K562 (cell line): ENCODE measurements around the gene GON7. TPM values are rescaled to one million over a fixed set of nuclear protein-coding genes. Genes with fewer than 3 reads are reported as not detected.

Source experiments
- ATAC-seq: fragments of 200-7000 bp; cut with Tn5 transposase; 3 replicates; pipeline ENCODE4 v1.9.1; 2020; ENCODE audit warnings: moderate library complexity
- BruUV-seq: library from RNA; stranded (reverse); fragments of 400-500 nt; replicated peaks from 2 replicates; lab custom pipeline; 2021; lab: Mats Ljungman, UMichigan
- CTCF ChIA-PET: fragments of 300-600 bp; formaldehyde crosslinking; extraction: SDS; loops from one replicate; lab custom pipeline; 2021; ENCODE audit warnings: low intra/inter-chr PET ratio; lab: Yijun Ruan, JAX
- POLR2A ChIA-PET: fragments of 300-600, 350-650 bp; sonication (Branson Sonifier 250); formaldehyde crosslinking; extraction: SDS; loops from one replicate; lab custom pipeline; 2021; ENCODE audit warnings: antibody characterized with exemption, inconsistent platforms; lab: Yijun Ruan, JAX
- DNase-seq, 4 experiments: peaks; one replicate each; pipeline versions ENCODE4 v3.0.0 to v3.0.0-alpha.2; 2011 to 2018; ENCODE audit warnings: low spot score in 3 of 4, mixed read lengths in 3 of 4; ENCODE audit errors: extremely low read depth in 1 of 4
- FAIRE-seq: peaks from 2 replicates; lab custom pipeline; 2011; peaks lifted over from hg19 to GRCh38; lab: Jason Lieb, UNC
- H2AFZ ChIP-seq: 2 replicates; pipeline ENCODE4 v1.6.0; 2011; ENCODE audit warnings: low read depth, low read length, control low read depth, inconsistent platforms
- H3K27ac ChIP-seq: fragments of 200-600 bp; 3 replicates; pipeline ENCODE4 v1.8.0; 2011; ENCODE audit warnings: low read depth, mild to moderate bottlenecking, control low read depth, inconsistent platforms, low read length, moderate library complexity, mixed read lengths; ENCODE audit errors: extremely low read depth
- H3K27me3 ChIP-seq, 2 experiments: fragments of 300-600 bp in 1 of 2; 2 replicates in 1 of 2; 3 replicates in 1 of 2; pipeline versions ENCODE4 v1.6.0 to v1.8.0; 2011; ENCODE audit warnings: inconsistent platforms in 2 of 2, low read length in 2 of 2, mild to moderate bottlenecking in 1 of 2, mixed read lengths in 1 of 2, moderate library complexity in 1 of 2; ENCODE audit not compliant: control insufficient read depth in 2 of 2, insufficient read depth in 2 of 2
- H3K36me3 ChIP-seq: fragments of 300-600 bp; 3 replicates; pipeline ENCODE4 v1.8.0; 2011; ENCODE audit warnings: mild to moderate bottlenecking, low read length, inconsistent platforms; ENCODE audit not compliant: control insufficient read depth, insufficient read depth
- H3K4me1 ChIP-seq, 2 experiments: fragments of 200-600 bp in 1 of 2; replicated peaks in 1 of 2; 2 replicates in 1 of 2; 3 replicates in 1 of 2; pipeline versions ENCODE4 v1.5.1 to v1.8.0; 2011; ENCODE audit warnings: inconsistent platforms in 2 of 2, low read length in 2 of 2, mild to moderate bottlenecking in 1 of 2, mixed read lengths in 1 of 2, moderate library complexity in 1 of 2; ENCODE audit not compliant: control insufficient read depth in 2 of 2, insufficient read depth in 2 of 2
- H3K4me2 ChIP-seq: 2 replicates; pipeline ENCODE4 v1.6.1; 2011; ENCODE audit warnings: low read length, control low read depth, inconsistent platforms, mixed read lengths; ENCODE audit not compliant: insufficient read depth
- H3K4me3 ChIP-seq: fragments of 200-600 bp; sonication (generic), shearing (Covaris generic); 2 replicates; pipeline ENCODE4 v1.5.1; 2016; ENCODE audit warnings: control low read depth, inconsistent platforms
- H3K79me2 ChIP-seq: fragments of 200-600 bp; 3 replicates; pipeline ENCODE4 v1.8.0; 2011; ENCODE audit warnings: low read length, inconsistent platforms; ENCODE audit not compliant: control insufficient read depth, insufficient read depth
- H3K9ac ChIP-seq, 2 experiments: 2 replicates each; pipeline versions ENCODE4 v1.6.0 to v1.6.1; 2011; ENCODE audit warnings: low read depth in 2 of 2, low read length in 2 of 2, control low read depth in 1 of 2, inconsistent platforms in 1 of 2, mild to moderate bottlenecking in 1 of 2, mixed read lengths in 1 of 2; ENCODE audit not compliant: insufficient read depth in 1 of 2
- H3K9me1 ChIP-seq: one replicate; pipeline ENCODE4 v1.6.0; 2011; ENCODE audit warnings: inconsistent platforms, mild to moderate bottlenecking, low read length, moderate library complexity; ENCODE audit not compliant: control insufficient read depth, insufficient read depth
- H3K9me3 ChIP-seq: replicated peaks from 2 replicates; pipeline ENCODE4 v1.5.1; 2011; ENCODE audit warnings: low read depth, low read length, inconsistent platforms; ENCODE audit not compliant: control insufficient read depth, insufficient read depth
- H4K20me1 ChIP-seq: replicated peaks from 2 replicates; pipeline ENCODE4 v1.6.1; 2011; ENCODE audit warnings: low read length, inconsistent platforms, mixed read lengths; ENCODE audit not compliant: control insufficient read depth, insufficient read depth
- NRF1 ChIP-seq, 2 experiments: fragments of 450-650 bp; IDR thresholded peaks in 1 of 2; conservative IDR thresholded peaks in 1 of 2; 2 replicates each; pipeline ENCODE4 v1.6.1; 2014; ENCODE audit warnings: mild to moderate bottlenecking in 2 of 2
- POLR2G ChIP-seq: fragments of 200-400 bp; formaldehyde crosslinking; IDR thresholded peaks from 2 replicates; pipeline ENCODE4 v1.6.1; 2017; ENCODE audit warnings: low read depth, mild to moderate bottlenecking, antibody characterized with exemption, low read length, moderate library complexity
- POLR3A ChIP-seq: IDR thresholded peaks from 2 replicates; pipeline ENCODE4 v1.6.1; 2011; ENCODE audit warnings: borderline replicate concordance, mild to moderate bottlenecking, moderate library complexity; ENCODE audit not compliant: insufficient read length, insufficient read depth; ENCODE audit errors: extremely low read depth
- TBL1XR1 ChIP-seq, 2 experiments: IDR thresholded peaks; 2 replicates each; pipeline ENCODE4 v1.6.1; 2012; ENCODE audit warnings: improper control_type of control experiment in 2 of 2, low read length in 2 of 2, mild to moderate bottlenecking in 1 of 2
- ZBTB5 ChIP-seq: fragments of 450-650 bp; IDR thresholded peaks from 2 replicates; pipeline ENCODE4 v1.6.1; 2017; ENCODE audit warnings: antibody characterized with exemption
- ZNF592 ChIP-seq: fragments of 450-650 bp; IDR thresholded peaks from 2 replicates; pipeline ENCODE4 v1.6.1; 2017; ENCODE audit warnings: antibody characterized with exemption, mild to moderate bottlenecking
- WGBS: fragments of 100-300 bp; shearing (Covaris generic); methylation state at CpG from one replicate; pipeline ENCODE4 v1.1.6; 2016; ENCODE audit warnings: low coverage, mixed read lengths; ENCODE audit not compliant: insufficient coverage; ENCODE audit errors: missing lambda C conversion rate; 5-methylcytosine and 5-hydroxymethylcytosine counted together
- in situ Hi-C: fragments of 300-500 bp; cut with MboI; formaldehyde crosslinking; loops from 4 replicates; pipeline ENCODE4 v1.15.0; 2018; ENCODE audit warnings: inconsistent platforms, mixed read lengths
- intact Hi-C: fragments of 100-400 bp; cut with micrococcal nuclease; formaldehyde crosslinking; loops from 2 replicates; pipeline ENCODE4 v1.14.2; 2022
- polyA plus RNA-seq, 8 experiments: library from polyadenylated mRNA; depleted of rRNA in 4 of 8; stranded (reverse) in 5 of 8; unstranded in 3 of 8; fragments of >200 nt; fragmentation: Nextera tagmentation in 2 of 8; fragmentation: Illumina TruSeq in 1 of 8; extraction: Ambion mirVana in 2 of 8; extraction: Trizol in 1 of 8; gene quantifications; 2 replicates each; pipeline versions ENCODE4 v1.2.1 to v1.2.3, GENCODE V29; 2011 to 2014; ENCODE audit warnings: inconsistent platforms in 1 of 8, missing spikeins in 1 of 8
- total RNA-seq, 7 experiments: library from RNA; depleted of rRNA in 6 of 7; stranded (reverse); fragments of >200 nt in 6 of 7; fragmentation: Illumina TruSeq in 2 of 7; extraction: Trizol in 2 of 7; gene quantifications; 2 replicates each; pipeline versions ENCODE4 v1.2.1 to v1.2.3, GENCODE V29; 2011 to 2021; ENCODE audit warnings: low replicate concordance in 1 of 7

The GON7 gene
- total and polyA plus RNA-seq, 9 of the 15 experiments (the other 6 are each of a cell fraction or from before 2014, with no cell fraction given): 13.7 to 34.0 (median 23.9) TPM

GRCh38 chr14:93231129-93231979, 24.5 kb upstream of the GON7 start:
- Histone ChIP-seq H3K9me1 (no peaks in the 10 kb centered on the region), H3K9me3 (no peaks in the 10 kb centered on the region), H3K4me3 (no peak overlapping the region), H3K36me3 (peaks cover 22% of the 10 kb centered on the region; the same call in 2 of the 3 replicates), H3K79me2 (no peaks in the 10 kb centered on the region), H2AFZ (no peak overlapping the region), H3K27ac (no peak overlapping the region), H4K20me1 (no peaks in the 10 kb centered on the region), H3K9ac (no peak overlapping the region; a peak in 1 of 4 replicates), H3K27me3 (0 out of 5 replicates have a peak, but pooled peaks cover 0 to 4% of the 10 kb centered on the region in 2 experiments), H3K4me1 (peaks cover 0 to 4% of the 10 kb centered on the region in 2 experiments; a peak in 1 of 5 replicates), H3K4me2 (no peak overlapping the region)
- TF ChIP-seq TBL1XR1 (IDR thresholded peaks at IDR 0.05; ENCODE audit: low read length in 2 of 2) (no peak), NRF1 (conservative IDR thresholded peaks at IDR 0.05 in 1 of 2, IDR thresholded peaks at IDR 0.05 in 1 of 2) (0 out of 4 replicates have a peak, but pooled peaks have one; percentile 22 to 27)
- in situ Hi-C loops (no loop called here), intact Hi-C loops (loop anchor here (5.0 to 10.0 kb wide), 2 partner anchors 243 to 386 kb away; no protein-coding TSS in a partner anchor)
- WGBS: 47% methylated on average over 26 of the region's 39 CpGs
- FAIRE-seq (no peak), ATAC-seq (no peak), DNase-seq (no peak)
- CTCF ChIA-PET: no interaction called here
- no TSS peak for BruUV-seq
- POLR2A ChIA-PET: interaction anchor here (0.7 kb wide), 1 partner anchor 47 kb away, joined by 3 read pairs; the partner anchor contains the start of genes LYSET and MOAP1

- intact Hi-C loops: loop anchor here (5.0 to 10.0 kb wide), 2 partner anchors 244 to 387 kb away; no protein-coding TSS in a partner anchor
- H3K4me2 ChIP-seq: no peak overlapping the region
- WGBS: 86% methylated on average over 3 of the region's 16 CpGs
- peaks cover 25% of the 10 kb centered on the region; the same call in 2 of the 3 replicates for H3K36me3 ChIP-seq
- ATAC-seq (no peak), DNase-seq (no peak), FAIRE-seq (no peak)
- no TSS peak for BruUV-seq
- H3K79me2 ChIP-seq: no peaks in the 10 kb centered on the region
- no peaks in the 10 kb centered on the region for H3K9me3 ChIP-seq
- H2AFZ ChIP-seq: no peak overlapping the region
- H3K27me3 ChIP-seq: 0 out of 5 replicates have a peak, but pooled peaks cover 0 to 4% of the 10 kb centered on the region in 2 experiments
- no peak overlapping the region for H3K27ac ChIP-seq
- H4K20me1 ChIP-seq: no peaks in the 10 kb centered on the region
- in situ Hi-C loops: no loop called here
- ChIA-PET CTCF (no interaction called here), POLR2A (no interaction called here)
- no peak overlapping the region for H3K9ac ChIP-seq
- peaks cover 0 to 4% of the 10 kb centered on the region in 2 experiments; a peak in 1 of 5 replicates for H3K4me1 ChIP-seq
- H3K9me1 ChIP-seq: no peaks in the 10 kb centered on the region
- no peak overlapping the region for H3K4me3 ChIP-seq
- no peak for TF ChIP-seq ZNF592
- peak; percentile 38; the same call in 1 of the 2 replicates for TF ChIP-seq POLR2G
- no peak for TF ChIP-seq POLR3A
- no peak for TF ChIP-seq ZBTB5
Measured at GRCh38 chr14:93230539-93230938, 23.7 kb upstream of the GON7 start.
